NCI-H69 (cell line): ENCODE results near the gene GPC1.
A peak's percentile ranks its signal among the peaks of the same experiment; 100 is the strongest.

Source experiments
- DNase-seq: peaks from one replicate; lab custom pipeline; 2025; lab: John Stamatoyannopoulos, UW

GPC1 gene

GRCh38 chr2:240412211-240412861, 23.1 kb upstream of the GPC1 start:
- DNase-seq, result no peak

- DNase-seq, result no peak
These were observed 22.3 kb upstream of the GPC1 start for GRCh38 chr2:240412975-240413812.

- no peak for DNase-seq
These were observed 21.5 kb upstream of the GPC1 start for GRCh38 chr2:240413813-240414429.

- DNase-seq, result no peak
These were observed 18.6 kb upstream of the GPC1 start for GRCh38 chr2:240416821-240417220.

DNA sequence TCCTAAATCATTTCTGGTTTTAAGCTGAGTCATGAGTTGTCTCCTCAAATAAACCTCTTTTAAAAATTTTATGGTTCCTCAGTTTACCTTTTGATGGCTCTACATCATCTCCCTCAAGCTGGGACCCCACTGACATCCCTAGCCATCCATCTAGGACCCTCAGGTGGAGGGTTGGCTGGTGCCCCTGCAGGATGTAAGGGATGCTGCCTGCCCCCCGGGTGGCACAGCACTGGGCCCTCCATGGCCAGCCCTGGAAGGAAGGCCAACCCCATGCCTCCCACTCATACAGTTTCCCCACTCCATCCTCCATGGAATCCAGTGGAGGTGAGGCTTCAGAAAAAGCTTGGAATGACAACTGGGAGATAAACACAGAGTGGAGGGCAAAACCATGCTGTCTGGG, 17.2 kb upstream of the GPC1 start:
- no peak for DNase-seq

GRCh38 chr2:240419271-240419670, 16.2 kb upstream of the GPC1 start:
- no peak for DNase-seq

DNA sequence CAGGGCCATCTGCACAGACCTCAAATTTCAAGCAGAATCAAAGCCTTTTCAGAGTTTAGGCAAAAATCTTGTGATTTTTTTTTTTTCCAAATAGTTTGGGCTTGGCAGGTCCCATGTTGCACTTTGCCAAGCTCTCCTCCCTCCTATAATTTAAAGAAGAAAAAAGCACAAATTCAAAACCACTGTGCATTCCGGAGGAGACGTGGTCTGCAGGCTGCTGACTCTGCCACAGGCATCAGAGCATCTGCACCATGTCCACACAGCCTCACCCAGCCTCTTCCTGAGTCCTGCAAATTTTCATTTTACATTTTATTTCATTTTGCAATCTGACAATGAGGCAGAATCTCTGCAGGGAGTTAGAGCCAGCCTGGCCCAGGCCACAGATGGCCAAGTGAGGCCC, 15.7 kb upstream of the GPC1 start:
- no peak for DNase-seq

- DNase-seq, result no peak
These were observed 15.0 kb upstream of the GPC1 start for GRCh38 chr2:240420206-240421104.

- no peak for DNase-seq
These were observed 14.1 kb upstream of the GPC1 start for GRCh38 chr2:240421381-240421780.

DNA sequence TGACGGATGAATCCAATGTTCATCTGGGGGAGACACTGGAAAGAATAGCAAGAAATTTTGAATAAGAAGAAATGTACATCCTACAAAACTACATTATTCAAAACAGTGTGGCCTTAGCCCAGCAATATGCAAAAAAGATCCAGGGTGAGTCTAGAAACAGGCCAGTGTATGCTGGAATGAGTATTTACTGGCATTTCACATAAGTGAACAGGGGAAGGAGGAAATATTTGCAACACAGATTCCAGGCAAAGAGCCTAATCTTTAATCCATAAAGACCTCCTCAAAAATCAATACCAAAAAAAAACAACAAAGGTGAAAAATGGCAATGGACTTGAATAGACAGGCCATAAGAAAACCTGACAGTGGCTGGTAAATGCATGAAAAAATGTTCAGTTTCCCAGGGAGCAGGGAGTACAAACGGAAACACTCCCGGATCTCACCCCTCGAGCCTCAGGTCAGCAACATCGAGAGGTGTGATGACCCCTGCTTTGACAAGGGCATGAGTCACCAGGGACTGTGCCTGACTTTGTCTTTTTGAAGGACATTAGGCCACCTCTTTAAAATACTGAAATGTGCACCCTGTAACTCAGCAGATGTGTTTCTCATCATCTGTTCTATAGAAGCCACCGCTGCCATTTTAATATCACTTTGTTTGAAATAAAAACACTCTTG, 12.7 kb upstream of the GPC1 start:
- DNase-seq, result no peak

DNA sequence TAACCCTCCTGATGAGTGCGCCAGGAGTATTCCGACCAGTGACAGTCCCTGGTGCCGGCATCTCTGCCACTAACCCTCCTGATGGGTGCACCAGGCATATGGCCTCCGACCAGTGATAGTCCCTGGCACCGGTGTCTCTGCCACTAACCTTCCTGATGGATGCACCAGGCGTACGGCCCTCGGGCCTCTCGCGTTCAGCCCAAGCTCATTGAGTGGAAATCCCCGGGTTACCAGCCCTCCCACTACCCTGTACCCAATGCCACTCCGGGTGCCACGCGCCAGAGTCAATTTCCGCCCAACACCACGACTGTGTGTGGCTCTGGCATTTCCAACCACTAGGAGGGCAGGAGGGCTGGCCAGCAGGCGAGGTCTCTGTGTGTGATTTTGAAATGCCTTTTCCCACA, 11.7 kb upstream of the GPC1 start:
- DNase-seq, result no peak

GRCh38 chr2:240424341-240425235, 10.9 kb upstream of the GPC1 start:
- no peak for DNase-seq

- DNase-seq, result no peak
These were observed 10.2 kb upstream of the GPC1 start for GRCh38 chr2:240425236-240425615.

GRCh38 chr2:240425697-240426096, 9.8 kb upstream of the GPC1 start:
- no peak for DNase-seq

DNA sequence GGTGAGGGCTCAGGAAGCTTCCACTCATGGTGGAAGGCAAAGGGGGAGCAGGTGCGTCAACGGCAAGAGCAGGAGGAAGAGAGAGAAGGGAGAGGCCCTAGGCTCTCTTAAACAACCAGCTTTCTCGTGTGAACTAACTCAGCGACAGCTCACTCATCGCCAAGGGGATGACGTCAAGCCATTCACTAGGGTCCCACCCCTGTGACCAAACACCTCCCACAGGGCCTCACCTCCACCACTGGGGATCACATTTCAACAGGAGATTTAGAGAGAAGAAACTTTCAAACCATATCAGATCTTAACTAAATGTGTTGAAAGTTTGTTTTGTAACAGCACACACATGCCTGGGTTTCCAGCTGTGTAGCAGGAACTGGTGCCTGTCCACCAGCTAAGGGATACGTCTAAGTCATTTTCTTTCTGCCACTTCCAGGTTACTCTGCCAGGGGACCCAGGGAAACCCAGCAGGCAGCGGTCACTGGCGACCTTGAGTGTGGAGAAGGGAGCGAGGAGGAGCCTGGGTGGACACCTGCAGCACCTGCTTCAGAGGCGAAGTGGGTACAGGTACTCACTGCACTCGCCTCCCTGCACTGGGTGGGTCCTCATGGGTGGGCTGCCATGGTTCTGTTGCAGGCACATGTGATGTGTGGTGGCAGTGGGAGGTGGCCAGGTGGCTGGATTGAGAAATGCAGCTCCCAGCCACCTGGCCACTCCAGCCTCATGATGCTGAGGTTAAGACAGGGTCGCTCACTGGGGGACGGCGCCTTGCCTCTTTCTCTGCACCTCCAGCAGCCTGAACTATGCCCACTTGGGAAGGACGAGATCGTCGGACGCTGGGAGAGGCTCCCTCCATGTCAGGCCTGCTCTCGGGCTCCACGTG, 8.4 kb upstream of the GPC1 start:
- peak; percentile 1 for DNase-seq

DNA sequence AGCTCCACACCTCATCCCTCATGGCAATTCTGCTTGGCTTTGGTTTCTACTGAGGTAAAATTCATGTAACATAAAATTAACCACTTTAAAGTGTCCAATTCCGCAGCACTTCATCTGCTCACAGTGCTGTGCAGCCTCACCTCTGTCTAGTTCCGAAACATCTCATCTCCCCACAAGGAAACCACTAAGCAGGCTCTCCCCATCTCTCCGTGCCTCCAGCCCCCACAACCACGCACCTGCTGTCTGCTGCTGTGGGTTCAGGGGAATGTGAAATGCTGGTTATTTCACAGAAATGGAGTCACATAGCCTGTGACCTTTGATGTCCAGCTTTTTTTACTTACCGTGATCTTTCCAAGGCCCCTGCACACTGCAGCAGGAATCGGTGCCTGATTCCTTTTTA, 7.7 kb upstream of the GPC1 start:
- no peak for DNase-seq

DNA sequence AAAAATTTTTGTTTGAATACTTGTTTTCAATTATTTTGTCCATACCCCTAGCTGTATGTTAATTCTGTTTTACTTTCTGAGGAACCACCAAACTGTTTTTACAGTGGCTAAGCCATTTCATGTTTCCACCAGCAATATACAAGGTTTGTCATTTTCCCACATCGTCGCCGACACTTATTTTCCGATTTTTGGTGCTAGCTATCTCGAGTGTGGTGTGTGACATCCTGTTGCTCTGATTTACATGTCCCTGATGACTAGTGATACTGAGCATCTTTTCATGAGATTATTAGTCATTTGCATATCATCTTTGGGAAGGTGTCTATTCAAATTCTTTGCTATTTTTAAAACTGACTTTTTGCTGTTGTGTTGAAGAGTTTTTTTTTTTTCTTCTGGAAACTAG, 7.2 kb upstream of the GPC1 start:
- DNase-seq, result no peak

DNA sequence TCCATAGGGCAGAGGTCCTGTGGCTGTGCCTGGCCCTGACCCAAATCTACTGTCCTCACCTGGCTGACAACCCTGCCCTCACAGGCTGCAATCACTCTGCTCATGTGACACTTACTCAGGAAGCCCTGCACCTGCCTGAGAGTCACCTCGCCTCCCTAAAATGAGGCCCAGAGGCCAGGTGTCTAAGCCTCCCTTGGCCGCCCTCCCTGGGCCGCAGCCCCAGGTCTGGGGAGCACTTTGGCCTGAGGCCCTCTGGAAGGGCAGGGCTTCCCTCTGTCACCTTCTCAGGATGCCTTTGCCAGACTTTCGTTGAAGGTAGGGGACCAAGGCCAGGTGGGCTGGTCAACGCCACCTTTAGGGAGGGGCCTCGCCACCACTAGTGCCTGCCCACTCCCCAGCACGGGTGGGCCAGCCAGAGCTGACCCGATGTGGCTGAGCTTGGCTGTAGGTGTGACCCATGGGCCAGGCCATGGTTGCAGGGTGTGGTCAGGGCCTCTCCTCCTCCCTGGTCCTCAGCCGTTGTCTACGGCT, 6.1 kb upstream of the GPC1 start:
- DNase-seq, result no peak

- DNase-seq, result no peak
These were observed 5.5 kb upstream of the GPC1 start for GRCh38 chr2:240429872-240430491.
